CD8-positive, alpha-beta memory T cell (primary cell): ENCODE results near the gene GYPC. TPM values are rescaled to one million over a fixed set of nuclear protein-coding genes. Genes with fewer than 3 reads are reported as not detected.
A peak's percentile ranks its signal among the peaks of the same experiment; 100 is the strongest.

Experiments used
- CTCF ChIA-PET: fragments of 350-600 bp; sonication (Branson Sonifier 250); formaldehyde crosslinking; loops from one replicate; lab custom pipeline; 2021; ENCODE audit warnings: antibody characterized with exemption; lab: Charles Lee
- POLR2A ChIA-PET: fragments of 350-600 bp; sonication (Branson Sonifier 250); formaldehyde crosslinking; loops from one replicate; lab custom pipeline; 2021; ENCODE audit warnings: antibody characterized with exemption; lab: Charles Lee
- DNase-seq, 5 donors: peaks; one replicate each; pipeline versions ENCODE4 v3.0.0 to v3.0.0-alpha.2; 2020 to 2022; ENCODE audit warnings: mixed read lengths in 1 of 5
- H3K27ac ChIP-seq: one replicate; pipeline ENCODE4 v1.7.0; 2013; ENCODE audit warnings: low read depth, mild to moderate bottlenecking, low read length, moderate library complexity
- H3K27me3 ChIP-seq: 2 replicates; pipeline ENCODE4 v1.7.0; 2013; ENCODE audit warnings: low read length, mild to moderate bottlenecking; ENCODE audit not compliant: insufficient read depth, poor library complexity, severe bottlenecking
- H3K36me3 ChIP-seq: 2 replicates; pipeline ENCODE4 v1.7.0; 2013; ENCODE audit warnings: mild to moderate bottlenecking, low read length, moderate library complexity; ENCODE audit not compliant: insufficient read depth
- H3K4me1 ChIP-seq: 2 replicates; pipeline ENCODE4 v1.7.0; 2013; ENCODE audit warnings: mild to moderate bottlenecking, low read length, moderate library complexity; ENCODE audit not compliant: insufficient read depth
- H3K4me3 ChIP-seq: 2 replicates; pipeline ENCODE4 v1.7.0; 2013; ENCODE audit warnings: mild to moderate bottlenecking, low read length
- H3K9me3 ChIP-seq: 2 replicates; pipeline ENCODE4 v1.7.0; 2013; ENCODE audit warnings: mild to moderate bottlenecking, low read length
- H3K27ac Mint-ChIP-seq, 8 donors: one replicate each; pipeline ENCODE4 v1.8.0; 2020 to 2021; ENCODE audit warnings: mixed read lengths in 8 of 8, mild to moderate bottlenecking in 6 of 8, inconsistent platforms in 3 of 8, moderate library complexity in 3 of 8
- H3K27me3 Mint-ChIP-seq, 2 donors: one replicate each; pipeline ENCODE4 v1.8.0; 2020 to 2021; ENCODE audit warnings: mixed read lengths in 2 of 2, mild to moderate bottlenecking in 1 of 2, moderate library complexity in 1 of 2
- H3K36me3 Mint-ChIP-seq, 3 donors: one replicate each; pipeline ENCODE4 v1.8.0; 2020 to 2021; ENCODE audit warnings: mixed read lengths in 3 of 3, inconsistent platforms in 1 of 3, mild to moderate bottlenecking in 1 of 3
- H3K4me1 Mint-ChIP-seq, 3 donors: one replicate each; pipeline ENCODE4 v1.8.0; 2020 to 2021; ENCODE audit warnings: mixed read lengths in 3 of 3, inconsistent platforms in 1 of 3, mild to moderate bottlenecking in 1 of 3
- H3K4me3 Mint-ChIP-seq, 7 donors: one replicate each; pipeline ENCODE4 v1.8.0; 2020 to 2021; ENCODE audit warnings: mixed read lengths in 7 of 7, mild to moderate bottlenecking in 6 of 7, moderate library complexity in 4 of 7, inconsistent platforms in 2 of 7
- H3K9me3 Mint-ChIP-seq, 5 donors: one replicate each; pipeline ENCODE4 v1.8.0; 2020 to 2022; ENCODE audit warnings: mixed read lengths in 5 of 5, mild to moderate bottlenecking in 3 of 5, moderate library complexity in 2 of 5, inconsistent platforms in 1 of 5
- polyA plus RNA-seq: library from polyadenylated mRNA; unstranded; fragments of 300-500 nt; fragmentation: Illumina TruSeq; gene quantifications from one replicate; pipeline ENCODE4 v1.2.3, GENCODE V29; 2021
- total RNA-seq, 2 experiments: library from RNA; stranded (reverse); gene quantifications; one replicate each; pipeline ENCODE4 v1.2.3, GENCODE V29; 2021

Gene GYPC
- total and polyA plus RNA-seq, 3 experiments from 2014 or later, result 102 to 226 (median 102) TPM

DNA sequence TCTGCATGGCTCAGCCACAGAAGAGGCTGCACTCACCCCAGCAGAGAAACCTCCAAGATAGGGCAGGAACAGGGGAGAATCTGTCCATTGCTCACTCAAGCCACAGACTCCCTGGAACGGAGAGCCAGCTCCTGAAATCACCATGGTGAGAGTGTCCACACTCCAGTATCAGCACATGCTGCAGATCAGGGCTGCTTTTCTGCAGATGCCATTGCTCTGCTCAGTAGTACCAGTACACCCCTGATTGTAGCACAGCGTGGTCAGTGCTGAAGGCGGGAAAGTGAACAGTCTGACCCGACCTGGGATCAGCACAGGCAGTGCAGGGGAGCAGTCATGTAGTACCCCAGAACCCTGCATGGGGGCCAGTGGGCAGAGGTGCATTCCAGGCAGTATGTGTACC, 73.9 kb downstream of the GYPC start:
- DNase-seq, result no peak
- Mint-ChIP-seq H3K36me3 (peaks cover 3 to 13% (median 4%) of the 10 kb centered on the region in 3 donors), H3K27ac (no peak overlapping the region), H3K9me3 (peaks cover 10 to 21% (median 19%) of the 10 kb centered on the region in 5 donors), H3K4me1 (no peaks in the 10 kb centered on the region), H3K27me3 (peaks cover 3 to 15% of the 10 kb centered on the region in 2 donors), H3K4me3 (no peak overlapping the region)
- Histone ChIP-seq H3K9me3 (peaks cover 6% of the 10 kb centered on the region), H3K27ac (no peak overlapping the region), H3K4me1 (no peaks in the 10 kb centered on the region), H3K27me3 (no peaks in the 10 kb centered on the region), H3K36me3 (no peaks in the 10 kb centered on the region), H3K4me3 (no peak overlapping the region)
- CTCF ChIA-PET, result no interaction called here
- POLR2A ChIA-PET, result no interaction called here

DNA sequence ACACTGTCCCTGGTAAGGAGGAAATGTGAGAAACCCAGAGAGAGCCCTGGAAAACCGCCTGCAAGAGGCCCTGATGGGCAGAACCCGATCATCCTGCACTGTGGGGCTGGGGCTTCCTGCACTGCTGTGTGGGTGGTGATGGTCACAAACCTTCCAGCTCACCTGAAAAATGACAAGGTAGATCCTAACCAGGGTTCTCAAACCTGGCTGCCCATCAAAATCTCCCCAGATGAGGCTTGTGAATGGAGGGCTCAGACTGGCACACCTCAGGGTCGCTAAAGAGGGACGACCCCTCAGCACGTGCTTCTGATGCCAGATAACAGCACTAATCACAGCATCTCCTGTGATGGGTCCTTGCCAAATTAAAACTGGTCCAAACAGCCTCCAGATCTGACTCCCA, 74.7 kb downstream of the GYPC start:
- Mint-ChIP-seq H3K27me3 (peaks cover 3 to 8% of the 10 kb centered on the region in 2 donors), H3K27ac (no peak overlapping the region), H3K4me1 (no peaks in the 10 kb centered on the region), H3K36me3 (peaks cover 0 to 5% (median under 1%) of the 10 kb centered on the region in 3 donors), H3K9me3 (peaks cover 3 to 14% (median 11%) of the 10 kb centered on the region in 5 donors), H3K4me3 (no peak overlapping the region)
- ChIA-PET POLR2A (no interaction called here), CTCF (interaction anchor here (1.2 kb wide), 1 partner anchor 16 kb away, joined by 3 read pairs; no protein-coding TSS in a partner anchor)
- Histone ChIP-seq H3K27ac (no peak overlapping the region), H3K4me3 (no peak overlapping the region), H3K36me3 (no peaks in the 10 kb centered on the region), H3K9me3 (peaks cover under 1% of the 10 kb centered on the region), H3K4me1 (no peaks in the 10 kb centered on the region), H3K27me3 (no peaks in the 10 kb centered on the region)
- no peak for DNase-seq

DNA sequence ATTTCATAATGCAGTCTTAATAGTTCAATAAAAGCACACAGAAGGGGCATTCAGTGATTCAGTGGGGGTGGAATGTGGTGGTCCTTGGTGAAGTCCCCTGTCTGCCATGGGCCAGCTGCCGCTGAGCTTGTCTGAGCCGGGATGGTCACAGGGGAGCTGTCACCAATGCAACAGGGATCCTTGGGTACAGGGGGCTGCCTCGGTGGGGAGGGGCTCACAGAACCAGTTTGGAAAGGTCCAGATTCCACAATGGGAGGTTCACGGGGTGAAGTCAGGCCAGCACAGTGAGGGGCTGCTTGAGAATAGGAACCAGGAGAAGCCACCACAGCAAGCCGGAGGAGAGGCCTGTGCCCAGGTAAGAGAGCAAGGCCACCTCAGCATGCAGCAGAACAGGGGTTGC, 75.4 kb downstream of the GYPC start:
- no peak overlapping the region for H3K4me3 Mint-ChIP-seq
- ChIA-PET CTCF (interaction anchor here (1.2 kb wide), 1 partner anchor 16 kb away, joined by 3 read pairs; no protein-coding TSS in a partner anchor), POLR2A (no interaction called here)
- H3K9me3 ChIP-seq, result no peaks in the 10 kb centered on the region
- no peaks in the 10 kb centered on the region for H3K4me1 ChIP-seq
- H3K4me3 ChIP-seq, result no peak overlapping the region
- H3K27me3 Mint-ChIP-seq, result peaks cover 3 to 4% of the 10 kb centered on the region in 2 donors
- no peaks in the 10 kb centered on the region for H3K36me3 ChIP-seq
- no peak overlapping the region for H3K27ac Mint-ChIP-seq
- H3K9me3 Mint-ChIP-seq, result peaks cover 0 to 7% (median 6%) of the 10 kb centered on the region in 5 donors
- no peaks in the 10 kb centered on the region for H3K36me3 Mint-ChIP-seq
- no peaks in the 10 kb centered on the region for H3K27me3 ChIP-seq
- H3K4me1 Mint-ChIP-seq, result peaks cover 4 to 7% (median 5%) of the 10 kb centered on the region in 3 donors
- no peak overlapping the region for H3K27ac ChIP-seq
- no peak for DNase-seq

DNA sequence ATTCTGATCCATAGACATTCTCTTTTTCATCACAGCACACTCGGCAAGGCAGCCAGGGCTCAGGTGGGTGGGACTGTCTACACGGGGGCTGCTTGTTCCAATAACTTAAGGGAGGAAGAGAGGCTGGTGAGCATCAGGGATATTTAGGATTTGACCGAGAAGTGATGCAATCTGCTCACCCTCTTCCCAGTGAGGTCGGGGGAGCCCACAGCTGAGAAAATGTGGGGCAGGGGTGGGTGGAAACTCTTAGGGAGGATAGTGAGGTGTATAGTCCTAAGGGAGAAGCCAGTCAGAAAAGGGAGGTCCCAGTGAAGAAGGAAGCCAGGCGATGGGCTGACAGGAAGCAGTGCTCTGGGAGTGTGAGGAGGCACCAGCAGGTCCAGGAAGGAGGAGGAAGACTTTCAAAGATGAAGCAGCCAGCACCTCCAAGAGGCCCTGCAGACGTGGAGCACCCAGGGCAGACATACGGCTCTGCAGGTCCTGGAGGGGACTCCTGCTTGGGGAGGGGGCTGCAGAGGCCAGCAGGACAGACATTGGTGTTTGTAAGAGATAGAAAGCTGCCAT, 76.8 kb downstream of the GYPC start:
- no peaks in the 10 kb centered on the region for H3K27me3 ChIP-seq
- H3K4me3 ChIP-seq, result no peak overlapping the region
- H3K4me3 Mint-ChIP-seq, result no peak overlapping the region
- no peaks in the 10 kb centered on the region for H3K4me1 ChIP-seq
- H3K27me3 Mint-ChIP-seq, result peaks cover 3 to 9% of the 10 kb centered on the region in 2 donors
- no peaks in the 10 kb centered on the region for H3K9me3 ChIP-seq
- ChIA-PET CTCF (no interaction called here), POLR2A (no interaction called here)
- H3K4me1 Mint-ChIP-seq, result peaks cover 6 to 10% (median 9%) of the 10 kb centered on the region in 3 donors
- H3K27ac ChIP-seq, result no peak overlapping the region
- no peaks in the 10 kb centered on the region for H3K36me3 Mint-ChIP-seq
- H3K27ac Mint-ChIP-seq, result peak overlapping the region in 2 of 8 donors; percentile 43 to 84
- no peak for DNase-seq
- no peaks in the 10 kb centered on the region for H3K9me3 Mint-ChIP-seq
- H3K36me3 ChIP-seq, result no peaks in the 10 kb centered on the region

DNA sequence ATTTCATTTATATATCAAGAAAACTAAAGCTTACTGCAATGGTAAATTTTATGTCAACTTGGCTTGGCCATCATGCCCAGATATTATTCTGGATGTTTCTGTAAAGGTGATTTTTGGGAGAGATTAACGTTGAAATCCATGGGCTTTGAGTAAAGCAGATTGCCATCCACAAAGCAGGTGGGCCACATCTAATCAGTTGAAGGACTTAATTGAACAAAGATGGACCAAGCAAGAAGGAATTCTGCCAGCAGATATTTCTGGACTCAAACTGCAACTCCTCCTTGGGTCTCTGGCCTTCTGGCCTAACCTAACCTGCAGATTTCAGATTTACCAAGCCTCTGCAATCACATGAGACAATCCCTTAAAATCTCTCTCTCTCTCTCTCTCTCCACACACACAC, 77.8 kb downstream of the GYPC start:
- H3K4me1 Mint-ChIP-seq, result peaks cover 6 to 10% (median 9%) of the 10 kb centered on the region in 3 donors
- ChIA-PET CTCF (no interaction called here), POLR2A (no interaction called here)
- no peaks in the 10 kb centered on the region for H3K27me3 ChIP-seq
- no peaks in the 10 kb centered on the region for H3K9me3 Mint-ChIP-seq
- no peak overlapping the region for H3K4me3 ChIP-seq
- H3K4me1 ChIP-seq, result no peaks in the 10 kb centered on the region
- no peaks in the 10 kb centered on the region for H3K36me3 ChIP-seq
- no peak overlapping the region for H3K27ac ChIP-seq
- no peak overlapping the region for H3K27ac Mint-ChIP-seq
- H3K36me3 Mint-ChIP-seq, result no peaks in the 10 kb centered on the region
- H3K27me3 Mint-ChIP-seq, result peaks cover 5 to 9% of the 10 kb centered on the region in 2 donors
- no peak for DNase-seq
- H3K9me3 ChIP-seq, result no peaks in the 10 kb centered on the region
- no peak overlapping the region for H3K4me3 Mint-ChIP-seq

DNA sequence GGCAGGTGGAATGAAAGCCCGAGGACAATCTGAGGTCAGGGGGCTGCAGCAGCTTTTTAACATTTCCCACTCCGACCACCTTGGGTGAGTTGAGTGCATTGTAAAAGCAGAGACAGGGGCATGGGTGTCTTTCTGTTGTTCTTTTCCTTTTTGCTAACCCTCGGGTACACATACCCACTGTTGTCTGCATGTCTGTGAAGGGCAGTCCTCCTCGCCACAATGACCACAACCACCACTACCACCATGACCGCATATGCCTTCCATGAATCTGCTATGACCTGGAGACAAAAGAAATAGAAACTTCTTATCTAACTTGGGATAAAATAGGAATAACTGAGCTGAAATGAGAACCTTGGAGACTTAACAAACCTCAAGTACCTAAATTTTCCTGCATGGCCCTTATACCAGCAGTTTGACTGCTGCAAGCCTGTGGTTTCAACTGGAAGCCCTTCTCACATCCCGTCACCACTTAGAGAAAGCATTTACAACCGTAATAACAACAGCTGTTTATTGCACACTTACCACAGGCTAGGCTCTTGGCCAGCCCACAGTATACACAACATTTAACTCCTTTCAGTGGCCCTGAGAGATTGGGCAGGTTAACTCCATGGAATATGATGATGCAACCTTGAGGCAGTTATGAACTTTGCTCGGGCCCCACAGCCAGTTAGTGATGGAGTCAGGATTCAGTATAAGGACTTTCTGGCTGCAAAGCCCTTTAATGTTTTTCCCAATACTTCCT, 80.3 kb downstream of the GYPC start:
- DNase-seq, result no peak
- Histone ChIP-seq H3K9me3 (no peaks in the 10 kb centered on the region), H3K4me1 (no peaks in the 10 kb centered on the region), H3K27ac (no peak overlapping the region), H3K36me3 (no peaks in the 10 kb centered on the region), H3K27me3 (no peaks in the 10 kb centered on the region), H3K4me3 (no peak overlapping the region)
- Mint-ChIP-seq H3K36me3 (no peaks in the 10 kb centered on the region), H3K9me3 (no peaks in the 10 kb centered on the region), H3K27ac (peak overlapping the region in 5 of 8 donors; percentile 6 to 81 (median 28)), H3K4me1 (peaks cover 6 to 11% (median 10%) of the 10 kb centered on the region in 3 donors), H3K4me3 (peak overlapping the region in 1 of 7 donors; percentile 62), H3K27me3 (peaks cover 5% of the 10 kb centered on the region in 2 donors)
- POLR2A ChIA-PET, result no interaction called here
- CTCF ChIA-PET, result no interaction called here

DNA sequence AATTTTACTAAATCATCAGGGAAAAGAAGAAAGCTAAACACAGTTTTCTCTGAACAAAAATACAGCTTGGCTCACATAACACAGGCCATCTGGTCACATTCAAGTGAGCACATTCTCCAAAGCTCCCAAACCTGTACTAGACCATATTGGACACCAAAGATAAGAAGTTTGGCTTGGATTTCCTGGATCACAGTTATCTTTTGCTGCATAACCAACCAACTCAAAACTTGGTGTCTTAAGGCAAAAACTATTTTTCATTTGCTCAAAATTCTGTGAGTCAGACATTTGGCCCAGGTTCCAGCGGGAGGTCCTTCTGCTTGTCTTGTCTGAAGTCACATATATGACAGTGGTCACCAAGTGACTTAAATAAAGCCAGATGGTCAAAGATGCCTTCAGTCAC, 83.2 kb downstream of the GYPC start:
- H3K27me3 ChIP-seq, result no peaks in the 10 kb centered on the region
- peaks cover 5 to 8% of the 10 kb centered on the region in 2 donors for H3K27me3 Mint-ChIP-seq
- H3K36me3 Mint-ChIP-seq, result no peaks in the 10 kb centered on the region
- POLR2A ChIA-PET, result no interaction called here
- no peak overlapping the region for H3K27ac ChIP-seq
- no peak overlapping the region for H3K4me3 ChIP-seq
- peaks cover 0 to 2% (median 0%) of the 10 kb centered on the region in 5 donors for H3K9me3 Mint-ChIP-seq
- DNase-seq, result no peak
- CTCF ChIA-PET, result interaction anchor here (0.9 kb wide), 1 partner anchor 11 kb away, joined by 3 read pairs; no protein-coding TSS in a partner anchor
- H3K4me1 Mint-ChIP-seq, result peaks cover 11 to 14% (median 12%) of the 10 kb centered on the region in 3 donors
- no peaks in the 10 kb centered on the region for H3K4me1 ChIP-seq
- H3K27ac Mint-ChIP-seq, result peak overlapping the region in 1 of 8 donors; percentile 16
- H3K4me3 Mint-ChIP-seq, result no peak overlapping the region
- no peaks in the 10 kb centered on the region for H3K36me3 ChIP-seq
- H3K9me3 ChIP-seq, result no peaks in the 10 kb centered on the region

DNA sequence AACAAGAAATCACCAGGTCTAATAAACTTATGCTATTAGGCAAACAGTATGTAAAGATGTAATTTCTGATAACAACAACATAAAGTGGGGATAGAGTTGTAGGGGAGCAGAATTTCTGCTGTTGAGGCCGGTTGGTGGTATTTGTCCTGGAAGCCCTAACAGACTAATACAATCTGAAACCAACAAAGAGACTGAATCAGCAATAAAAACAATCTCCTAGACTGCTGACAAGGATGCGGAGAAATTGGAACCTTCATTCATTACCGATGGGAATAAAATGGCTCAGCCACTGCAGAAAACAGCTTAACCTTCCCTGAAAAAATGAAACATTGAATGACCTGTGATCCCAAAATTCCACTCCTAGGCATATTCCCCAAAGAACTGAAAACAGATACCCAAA, 88.7 kb downstream of the GYPC start:
- Mint-ChIP-seq H3K9me3 (peaks cover 0 to 2% (median 0%) of the 10 kb centered on the region in 5 donors), H3K27ac (peak overlapping the region in 1 of 8 donors; percentile 35), H3K4me1 (peaks cover 5 to 10% (median 9%) of the 10 kb centered on the region in 3 donors), H3K4me3 (no peak overlapping the region), H3K27me3 (peaks cover 1 to 3% of the 10 kb centered on the region in 2 donors), H3K36me3 (no peaks in the 10 kb centered on the region)
- Histone ChIP-seq H3K27ac (no peak overlapping the region), H3K9me3 (no peaks in the 10 kb centered on the region), H3K36me3 (no peaks in the 10 kb centered on the region), H3K4me3 (no peak overlapping the region), H3K4me1 (no peaks in the 10 kb centered on the region), H3K27me3 (no peaks in the 10 kb centered on the region)
- POLR2A ChIA-PET, result interaction anchor here (0.7 kb wide), 1 partner anchor 306 kb away, joined by 4 read pairs; no protein-coding TSS in a partner anchor
- DNase-seq, result no peak
- CTCF ChIA-PET, result no interaction called here
